ENCODE results near the gene GATA1.

DNA sequence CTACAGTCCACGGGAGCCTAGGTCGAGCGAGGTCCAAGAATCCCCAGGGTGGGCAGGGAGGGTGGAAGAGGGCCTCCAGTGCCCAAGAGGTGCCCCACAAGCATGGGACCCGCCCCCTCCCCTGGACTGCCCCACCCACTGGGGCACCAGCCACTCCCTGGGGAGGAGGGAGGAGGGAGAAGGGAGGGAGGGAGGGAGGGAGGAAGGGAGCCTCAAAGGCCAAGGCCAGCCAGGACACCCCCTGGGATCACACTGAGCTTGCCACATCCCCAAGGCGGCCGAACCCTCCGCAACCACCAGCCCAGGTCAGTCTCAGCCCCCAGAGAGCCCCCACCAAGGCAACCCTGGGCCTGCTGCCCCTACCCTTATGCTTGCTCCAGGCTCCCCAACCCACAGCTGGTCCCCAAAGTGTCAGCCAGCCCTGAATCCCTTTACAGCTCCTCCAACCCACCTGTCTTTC is at the start of gene GATA1:
- TF ChIP-seq, protein P1, sequence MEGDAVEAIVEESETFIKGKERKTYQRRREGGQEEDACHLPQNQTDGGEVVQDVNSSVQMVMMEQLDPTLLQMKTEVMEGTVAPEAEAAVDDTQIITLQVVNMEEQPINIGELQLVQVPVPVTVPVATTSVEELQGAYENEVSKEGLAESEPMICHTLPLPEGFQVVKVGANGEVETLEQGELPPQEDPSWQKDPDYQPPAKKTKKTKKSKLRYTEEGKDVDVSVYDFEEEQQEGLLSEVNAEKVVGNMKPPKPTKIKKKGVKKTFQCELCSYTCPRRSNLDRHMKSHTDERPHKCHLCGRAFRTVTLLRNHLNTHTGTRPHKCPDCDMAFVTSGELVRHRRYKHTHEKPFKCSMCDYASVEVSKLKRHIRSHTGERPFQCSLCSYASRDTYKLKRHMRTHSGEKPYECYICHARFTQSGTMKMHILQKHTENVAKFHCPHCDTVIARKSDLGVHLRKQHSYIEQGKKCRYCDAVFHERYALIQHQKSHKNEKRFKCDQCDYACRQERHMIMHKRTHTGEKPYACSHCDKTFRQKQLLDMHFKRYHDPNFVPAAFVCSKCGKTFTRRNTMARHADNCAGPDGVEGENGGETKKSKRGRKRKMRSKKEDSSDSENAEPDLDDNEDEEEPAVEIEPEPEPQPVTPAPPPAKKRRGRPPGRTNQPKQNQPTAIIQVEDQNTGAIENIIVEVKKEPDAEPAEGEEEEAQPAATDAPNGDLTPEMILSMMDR (IDR thresholded peaks at IDR 0.05; ENCODE audit: low read length), result no peak
- no peak for TF ChIP-seq EZH2 (optimal IDR thresholded peaks at IDR 0.05; ENCODE audit: low read depth, low read length)
